Aorta (tissue), 5 donors: ENCODE measurements around the gene DYNC2I2. TPM values are rescaled to one million over a fixed set of nuclear protein-coding genes. Genes with fewer than 3 reads are reported as not detected.

Experiments
- ATAC-seq: fragments of 200-7000 bp; cut with Tn5 transposase; one replicate; pipeline ENCODE4 v1.9.1; 2022; ENCODE audit warnings: moderate library complexity; ENCODE audit not compliant: low FRiP score
- DNase-seq, 2 donors: peaks; one replicate each; pipeline ENCODE4 v3.0.0-alpha.2; 2020
- H3K27ac ChIP-seq, 2 donors: one replicate each; pipeline ENCODE4 v1.5.1; 2013; ENCODE audit warnings: low read length in 2 of 2, mild to moderate bottlenecking in 2 of 2, moderate library complexity in 2 of 2, control low read depth in 1 of 2, inconsistent platforms in 1 of 2, low read depth in 1 of 2
- H3K27me3 ChIP-seq, 2 donors: one replicate each; pipeline ENCODE4 v1.6.1; 2013; ENCODE audit warnings: control low read depth in 1 of 2, low read length in 1 of 2, mild to moderate bottlenecking in 1 of 2, moderate library complexity in 1 of 2; ENCODE audit not compliant: insufficient read depth in 2 of 2, control insufficient read depth in 1 of 2
- H3K36me3 ChIP-seq, 2 donors: one replicate each; pipeline ENCODE4 v1.6.1; 2013; ENCODE audit warnings: control low read depth in 1 of 2, low read length in 1 of 2, mild to moderate bottlenecking in 1 of 2; ENCODE audit not compliant: insufficient read depth in 2 of 2, control insufficient read depth in 1 of 2
- H3K4me1 ChIP-seq, 2 donors: one replicate each; pipeline ENCODE4 v1.6.1; 2013; ENCODE audit warnings: low read length in 2 of 2, control low read depth in 1 of 2, mild to moderate bottlenecking in 1 of 2, moderate library complexity in 1 of 2; ENCODE audit not compliant: insufficient read depth in 2 of 2, control insufficient read depth in 1 of 2
- H3K4me3 ChIP-seq, 2 donors: one replicate each; pipeline ENCODE4 v1.5.1; 2013; ENCODE audit warnings: low read length in 2 of 2, control low read depth in 1 of 2, mild to moderate bottlenecking in 1 of 2
- H3K9me3 ChIP-seq: one replicate; pipeline ENCODE4 v1.6.1; 2013; ENCODE audit warnings: mild to moderate bottlenecking, low read length; ENCODE audit not compliant: control insufficient read depth
- WGBS, 2 donors: extraction: QIAGEN DNeasy Blood & Tissue Kit; methylation state at CpG; one replicate each; pipeline ENCODE4 v1.1.7; 2013; 5-methylcytosine and 5-hydroxymethylcytosine counted together
- intact Hi-C, 2 donors: fragments of 100-400 bp; cut with DNase I; formaldehyde crosslinking; loops; one replicate each; pipeline versions ENCODE4 v1.14.2 to v1.15.0; 2022
- polyA plus RNA-seq, 2 donors: library from polyadenylated mRNA; stranded (reverse); fragments of 200-250 nt; gene quantifications; one replicate each; pipeline ENCODE4 v1.2.3, GENCODE V29; 2013
- total RNA-seq, 2 donors: library from RNA; stranded (reverse); fragmentation: NEBNext Ultra II Directional; extraction: Animal tissue kit (Norgen Biotek cat#: 25700); gene quantifications; one replicate each; pipeline ENCODE4 v1.2.1, GENCODE V29; 2021
- donor health status: healthy with polysubstance abuse.
- donor health status: Bipolar disorder and iron deficiency.
- donor health status: DM: no; HTN: no; CAD: no.
- donor health status: DM: no; HTN: no; CAD: no.
- donor health status: DM: yes; HTN: yes; CAD: no.

The DYNC2I2 gene
- total and polyA plus RNA-seq, 4 donors: 9.0 to 55.3 (median 17.7) TPM

- DNase-seq (peak; percentile 97), ATAC-seq (peak; percentile 96)
- intact Hi-C loops: loop anchor here (2.0 to 5.0 kb wide), 2 partner anchors 32 to 51 kb away; partner anchors contain the start of gene DYNC2I2 (in 1 of the 2)
- Histone ChIP-seq H3K4me3 (peak within 1 kb of the TSS; percentile 89 to 98), H3K27me3 (no peaks in the 10 kb centered on the region), H3K4me1 (no peaks in the 10 kb centered on the region), H3K36me3 (no peaks in the 10 kb centered on the region), H3K27ac (peak within 1 kb of the TSS; percentile 67 to 77), H3K9me3 (no peaks in the 10 kb centered on the region)
- 2 to 4% methylated on average over 53 to 93 of the region's 93 CpGs for WGBS, 2 donors
Measured at GRCh38 chr9:128688501-128689292, 32.0 kb upstream of the DYNC2I2 start, which contains the start of gene SET. TSS of gene SET (plus strand) at chr9:128689222. CDS start at chr9:128689583, 361 bp downstream.

- Histone ChIP-seq H3K36me3 (no peaks in the 10 kb centered on the region), H3K4me1 (no peaks in the 10 kb centered on the region), H3K27me3 (no peaks in the 10 kb centered on the region), H3K27ac (no peak overlapping the region), H3K4me3 (no peak overlapping the region), H3K9me3 (no peaks in the 10 kb centered on the region)
- no peak for DNase-seq
- intact Hi-C loops: loop anchor here (5.0 kb wide), 1 partner anchor 50 kb away; no protein-coding TSS in a partner anchor
- WGBS, 2 donors: 96 to 97% methylated on average over 4 of the region's 4 CpGs
- no peak for ATAC-seq
Measured at GRCh38 chr9:128687453-128687852, 30.8 kb upstream of the DYNC2I2 start.

GRCh38 chr9:128685636-128686489 lies 29.2 kb upstream of the DYNC2I2 start:
- H3K4me1 ChIP-seq: no peaks in the 10 kb centered on the region
- DNase-seq: peak in 1 of 2 donors; percentile 55
- 85 to 87% methylated on average over 17 of the region's 17 CpGs for WGBS, 2 donors

GRCh38 chr9:128684325-128685199 lies 27.9 kb upstream of the DYNC2I2 start:
- DNase-seq: peak; percentile 86 to 88

More at GRCh38 chr9:128685636-128686489, 29.2 kb upstream of the DYNC2I2 start:
- H3K36me3 ChIP-seq: no peaks in the 10 kb centered on the region
- H3K4me3 ChIP-seq: no peak overlapping the region
- intact Hi-C loops: loop anchor here (5.0 kb wide), 1 partner anchor 49 kb away; no protein-coding TSS in a partner anchor
- no peaks in the 10 kb centered on the region for H3K27me3 ChIP-seq
- no peaks in the 10 kb centered on the region for H3K9me3 ChIP-seq
- no peak for ATAC-seq
- H3K27ac ChIP-seq: no peak overlapping the region

GRCh38 chr9:128684065-128684324 lies 27.3 kb upstream of the DYNC2I2 start:
- peak overlapping the region; percentile 1 to 40 for H3K4me3 ChIP-seq
- no peak overlapping the region for H3K27ac ChIP-seq
- no peak for DNase-seq
- 0 to 1% methylated on average over 3 of the region's 3 CpGs for WGBS, 2 donors
- no peaks in the 10 kb centered on the region for H3K27me3 ChIP-seq
- ATAC-seq: no peak
- intact Hi-C loops: no loop called here
- H3K4me1 ChIP-seq: no peaks in the 10 kb centered on the region
- H3K36me3 ChIP-seq: no peaks in the 10 kb centered on the region
- H3K9me3 ChIP-seq: no peaks in the 10 kb centered on the region

More at GRCh38 chr9:128684325-128685199, 27.9 kb upstream of the DYNC2I2 start:
- no peak overlapping the region for H3K27ac ChIP-seq
- peak overlapping the region in 1 of 2 donors; percentile 40 for H3K4me3 ChIP-seq
- H3K27me3 ChIP-seq: no peaks in the 10 kb centered on the region
- intact Hi-C loops: loop anchor here (5.0 kb wide), 1 partner anchor 47 kb away; no protein-coding TSS in a partner anchor
- 11 to 12% methylated on average over 15 of the region's 15 CpGs for WGBS, 2 donors
- peak; percentile 64 for ATAC-seq
- H3K9me3 ChIP-seq: no peaks in the 10 kb centered on the region
- H3K36me3 ChIP-seq: no peaks in the 10 kb centered on the region
- no peaks in the 10 kb centered on the region for H3K4me1 ChIP-seq

- Histone ChIP-seq H3K27ac (no peak overlapping the region), H3K27me3 (no peaks in the 10 kb centered on the region), H3K9me3 (no peaks in the 10 kb centered on the region), H3K36me3 (no peaks in the 10 kb centered on the region), H3K4me3 (peak overlapping the region; percentile 1 to 40), H3K4me1 (no peaks in the 10 kb centered on the region)
- DNase-seq (peak; percentile 76 to 81), ATAC-seq (peak; percentile 50)
- intact Hi-C loops: no loop called here
- WGBS, 2 donors: 10 to 12% methylated on average over 21 of the region's 21 CpGs
Measured at GRCh38 chr9:128683340-128684064, 26.9 kb upstream of the DYNC2I2 start.

GRCh38 chr9:128677794-128678193 lies 21.1 kb upstream of the DYNC2I2 start:
- no peak overlapping the region for H3K4me3 ChIP-seq
- H3K9me3 ChIP-seq: no peaks in the 10 kb centered on the region
- no peaks in the 10 kb centered on the region for H3K36me3 ChIP-seq
- ATAC-seq: no peak
- no peak for DNase-seq
- intact Hi-C loops: no loop called here
- 52 to 59% methylated on average over 10 of the region's 10 CpGs for WGBS, 2 donors
- H3K27ac ChIP-seq: no peak overlapping the region
- no peaks in the 10 kb centered on the region for H3K27me3 ChIP-seq
- H3K4me1 ChIP-seq: no peaks in the 10 kb centered on the region
